Epithelial cell of esophagus (primary cell): Measurements from ENCODE around the gene LRRC10.

ENCODE experiments used
- DNase-seq: peaks from one replicate; pipeline ENCODE4 v3.0.0; 2010; ENCODE audit warnings: low read depth
- H3K4me3 ChIP-seq: 2 replicates; pipeline ENCODE4 v1.5.1; 2011; ENCODE audit warnings: mild to moderate bottlenecking, low read length, control low read depth
- TF ChIP-seq, protein P1 (sequence below): IDR thresholded peaks from 2 replicates; pipeline ENCODE4 v1.5.1; 2011; ENCODE audit warnings: low read depth, mild to moderate bottlenecking, low read length, control low read depth, inconsistent platforms; ENCODE audit not compliant: insufficient read depth; ENCODE audit errors: missing control alignments

Gene LRRC10

DNA sequence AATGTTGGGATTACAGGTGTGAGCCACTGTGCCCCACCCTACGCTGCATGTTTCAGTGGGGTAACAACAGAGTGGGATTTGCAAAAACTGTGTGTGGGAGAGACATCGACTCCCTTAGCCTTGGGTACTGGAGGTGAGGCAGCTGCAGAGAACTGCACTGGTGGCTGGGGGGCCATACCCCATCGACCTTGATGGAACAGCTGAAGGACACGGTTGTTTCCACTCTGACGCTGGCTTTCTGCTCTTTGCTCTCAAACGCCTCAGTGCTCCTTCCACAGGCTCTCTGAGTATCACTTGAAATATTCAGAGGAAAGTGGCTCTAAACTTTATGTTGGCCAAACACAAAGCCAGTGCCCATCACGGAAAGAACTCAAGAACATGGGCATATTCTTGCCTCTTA is 30.8 kb upstream of the LRRC10 start:
- no peak overlapping the region for H3K4me3 ChIP-seq
- DNase-seq, result no peak
- TF ChIP-seq, protein P1, sequence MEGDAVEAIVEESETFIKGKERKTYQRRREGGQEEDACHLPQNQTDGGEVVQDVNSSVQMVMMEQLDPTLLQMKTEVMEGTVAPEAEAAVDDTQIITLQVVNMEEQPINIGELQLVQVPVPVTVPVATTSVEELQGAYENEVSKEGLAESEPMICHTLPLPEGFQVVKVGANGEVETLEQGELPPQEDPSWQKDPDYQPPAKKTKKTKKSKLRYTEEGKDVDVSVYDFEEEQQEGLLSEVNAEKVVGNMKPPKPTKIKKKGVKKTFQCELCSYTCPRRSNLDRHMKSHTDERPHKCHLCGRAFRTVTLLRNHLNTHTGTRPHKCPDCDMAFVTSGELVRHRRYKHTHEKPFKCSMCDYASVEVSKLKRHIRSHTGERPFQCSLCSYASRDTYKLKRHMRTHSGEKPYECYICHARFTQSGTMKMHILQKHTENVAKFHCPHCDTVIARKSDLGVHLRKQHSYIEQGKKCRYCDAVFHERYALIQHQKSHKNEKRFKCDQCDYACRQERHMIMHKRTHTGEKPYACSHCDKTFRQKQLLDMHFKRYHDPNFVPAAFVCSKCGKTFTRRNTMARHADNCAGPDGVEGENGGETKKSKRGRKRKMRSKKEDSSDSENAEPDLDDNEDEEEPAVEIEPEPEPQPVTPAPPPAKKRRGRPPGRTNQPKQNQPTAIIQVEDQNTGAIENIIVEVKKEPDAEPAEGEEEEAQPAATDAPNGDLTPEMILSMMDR, result no peak

DNA sequence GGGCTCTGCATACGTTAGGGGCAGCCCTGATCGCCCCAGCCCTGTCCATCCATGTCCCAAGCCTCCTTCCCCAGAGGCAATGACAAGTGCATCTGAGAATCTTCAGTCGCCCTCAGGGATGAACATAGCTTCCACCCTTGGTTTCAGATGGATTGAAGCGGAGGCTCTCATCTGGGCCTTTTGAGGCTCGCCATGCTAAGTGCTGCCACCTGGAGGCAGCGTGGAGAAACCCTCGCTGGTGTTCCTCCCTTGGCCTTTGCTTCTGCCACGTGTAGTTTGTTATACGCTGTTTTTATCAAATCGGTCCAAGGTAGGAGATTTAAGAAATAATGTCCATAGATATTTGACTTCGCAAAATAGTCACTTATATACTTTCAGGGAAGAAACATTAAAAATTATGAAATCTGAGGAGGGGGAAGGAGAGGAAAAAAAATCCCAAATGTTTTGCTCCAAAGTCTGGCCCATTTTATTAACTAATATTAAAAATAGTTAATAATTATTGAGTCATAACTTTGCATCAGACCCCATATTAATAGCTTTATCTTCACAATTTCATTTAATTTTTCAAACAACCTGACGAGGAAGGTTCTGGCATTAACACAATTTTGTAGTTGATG is 28.8 kb upstream of the LRRC10 start:
- TF ChIP-seq, protein P1, result peak; percentile 96
- H3K4me3 ChIP-seq, result no peak overlapping the region
- peak; percentile 72 for DNase-seq

DNA sequence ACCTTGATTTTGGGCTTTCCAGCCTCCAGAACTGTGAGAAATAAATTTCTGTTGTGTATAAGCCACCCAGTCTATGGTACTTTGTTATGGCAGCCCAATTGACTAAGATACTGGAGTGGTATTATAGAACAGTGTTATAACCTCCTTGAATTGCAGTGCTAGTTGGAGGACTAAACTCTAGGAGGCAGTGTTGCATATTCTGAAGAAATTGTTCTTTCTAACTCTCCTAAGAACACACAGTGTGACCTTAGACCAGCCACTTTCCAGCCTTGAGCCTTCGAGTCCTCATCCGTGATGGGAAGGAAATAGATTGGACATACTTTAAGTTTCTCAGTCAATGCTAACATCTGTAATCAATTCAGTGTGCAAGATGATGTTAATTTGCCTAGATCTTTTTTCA is 22.4 kb upstream of the LRRC10 start:
- DNase-seq, result peak; percentile 19
- H3K4me3 ChIP-seq, result no peak overlapping the region
- TF ChIP-seq, protein P1, result no peak

DNA sequence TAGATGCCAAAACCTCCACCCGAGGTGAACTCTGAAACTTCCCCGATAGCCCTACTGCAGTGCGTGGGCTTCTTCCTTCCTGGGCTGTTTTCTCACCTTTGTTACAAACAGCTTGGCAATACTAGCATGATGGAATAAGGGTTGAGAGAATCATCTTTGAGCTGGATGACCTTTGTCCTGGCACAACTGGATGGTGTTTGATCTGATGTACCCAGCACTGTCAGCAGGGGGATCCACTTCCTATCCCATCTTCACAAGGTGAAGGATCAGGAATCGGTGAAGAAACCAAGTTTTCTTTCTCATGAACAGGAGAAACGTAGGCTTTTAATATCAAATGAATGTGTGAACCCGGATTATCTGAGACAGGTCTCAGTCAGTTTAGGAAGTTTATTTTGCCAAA is 19.5 kb upstream of the LRRC10 start:
- TF ChIP-seq, protein P1, result peak; percentile 35
- H3K4me3 ChIP-seq, result no peak overlapping the region
- peak; percentile 23 for DNase-seq

DNA sequence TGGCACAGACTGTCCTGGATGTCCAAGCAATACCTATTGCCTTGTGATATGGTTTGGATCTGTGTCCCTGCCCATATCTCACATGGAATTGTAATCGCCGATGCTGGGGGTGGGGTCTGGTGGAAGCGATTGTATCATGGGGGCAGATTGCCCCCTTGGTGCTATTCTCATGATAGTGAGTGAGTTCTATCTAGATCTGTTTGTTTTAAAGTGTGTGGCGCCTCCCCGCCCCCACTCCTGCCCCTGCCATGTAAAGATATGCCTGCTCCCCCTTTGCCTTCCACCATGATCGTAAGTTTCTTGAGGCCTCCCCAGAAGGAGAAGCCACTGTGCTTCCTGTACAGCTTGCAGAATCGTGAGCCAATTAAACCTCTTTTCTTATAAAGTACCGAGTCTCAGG is 16.8 kb upstream of the LRRC10 start:
- TF ChIP-seq, protein P1, result no peak
- DNase-seq, result no peak
- no peak overlapping the region for H3K4me3 ChIP-seq

DNA sequence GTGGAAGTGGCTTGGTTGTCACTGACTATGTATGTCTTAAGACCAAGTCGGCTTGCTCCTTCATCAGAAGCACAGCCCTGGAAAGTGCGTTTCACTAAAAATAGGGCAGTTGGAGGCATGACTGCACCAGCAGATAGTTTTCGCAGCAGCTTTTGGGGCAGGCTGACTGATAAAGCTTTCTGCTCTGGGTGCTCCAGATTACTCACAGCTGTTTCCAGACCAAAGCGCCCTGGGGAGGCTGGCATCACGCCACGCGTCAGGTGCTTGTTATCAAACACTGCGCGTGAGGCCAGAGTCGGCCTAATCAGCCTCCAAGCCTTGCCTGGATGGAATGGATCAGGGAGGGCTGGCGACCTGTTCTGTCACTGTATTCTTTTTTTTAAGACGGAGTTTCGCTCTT is 13.3 kb upstream of the LRRC10 start:
- no peak overlapping the region for H3K4me3 ChIP-seq
- peak; percentile 10 for DNase-seq
- TF ChIP-seq, protein P1, result no peak

DNA sequence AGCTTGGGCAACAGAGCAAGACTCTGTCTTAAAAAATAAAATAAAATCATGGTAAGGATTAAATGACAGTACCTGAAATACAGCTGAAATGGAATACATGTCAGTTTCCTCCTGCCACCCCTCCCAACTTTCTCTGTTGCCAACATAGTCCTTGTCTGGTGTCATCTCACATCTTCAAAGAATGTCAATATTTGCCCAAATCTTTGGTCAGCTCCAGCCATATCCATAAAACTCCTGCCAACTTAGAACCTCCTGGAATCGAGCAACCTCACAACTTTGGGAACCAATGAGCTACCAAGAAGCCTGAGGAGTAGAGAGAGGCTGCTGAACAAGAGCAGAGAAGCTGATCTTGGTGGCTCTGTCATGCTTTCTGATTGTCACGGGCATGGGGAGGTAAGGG is 10.8 kb upstream of the LRRC10 start:
- H3K4me3 ChIP-seq, result no peak overlapping the region
- TF ChIP-seq, protein P1, result no peak
- no peak for DNase-seq
